ENCODE data around the gene ULK2.
A peak's percentile ranks its signal among the peaks of the same experiment; 100 is the strongest.
"Not testable (repeated sequence)": the region's sequence is repeated elsewhere in the genome, so short reads cannot be mapped to it uniquely, and the experiment has no call there.

Gene ULK2

GRCh38 chr17:19768046-19768782 lies 99.5 kb downstream of the ULK2 start:
- DNase-seq (ENCODE audit: low read depth) = no peak
- no peak for TF ChIP-seq CTCF (IDR thresholded peaks at IDR 0.05; ENCODE audit: low read depth, low read length)
- TF ChIP-seq POLR2A (IDR thresholded peaks at IDR 0.05; ENCODE audit: extremely low read depth, insufficient read length) = no peak
- TF ChIP-seq MAX (IDR thresholded peaks at IDR 0.05; ENCODE audit: low read depth, low read length) = no peak
- H3K4me3 ChIP-seq (ENCODE audit: low read depth, low read length) = no peak overlapping the region

GRCh38 chr17:19766421-19767270 lies 101.1 kb downstream of the ULK2 start:
- peak; percentile 76 for DNase-seq (ENCODE audit: low read depth)
- no peak overlapping the region for H3K4me3 ChIP-seq (ENCODE audit: low read depth, low read length)
- TF ChIP-seq MAX (IDR thresholded peaks at IDR 0.05; ENCODE audit: low read depth, low read length) (no peak), CTCF (IDR thresholded peaks at IDR 0.05; ENCODE audit: low read depth, low read length) (peak; percentile 99), POLR2A (IDR thresholded peaks at IDR 0.05; ENCODE audit: extremely low read depth, insufficient read length) (no peak), MYC (IDR thresholded peaks at IDR 0.05; ENCODE audit: low read depth, low read length) (no peak)

GRCh38 chr17:19766016-19766415 lies 101.7 kb downstream of the ULK2 start:
- DNase-seq (ENCODE audit: low read depth) = no peak
- no peak overlapping the region for H3K4me3 ChIP-seq (ENCODE audit: low read depth, low read length)
- TF ChIP-seq CTCF (IDR thresholded peaks at IDR 0.05; ENCODE audit: low read depth, low read length) (no peak), POLR2A (IDR thresholded peaks at IDR 0.05; ENCODE audit: extremely low read depth, insufficient read length) (no peak), MYC (IDR thresholded peaks at IDR 0.05; ENCODE audit: low read depth, low read length) (no peak), MAX (IDR thresholded peaks at IDR 0.05; ENCODE audit: low read depth, low read length) (no peak)

GRCh38 chr17:19763991-19764390 lies 103.7 kb downstream of the ULK2 start:
- DNase-seq (ENCODE audit: low read depth); H3K4me3 ChIP-seq (ENCODE audit: low read depth, low read length): not testable (repeated sequence)

GRCh38 chr17:19763416-19763815 lies 104.3 kb downstream of the ULK2 start:
- no peak overlapping the region for H3K4me3 ChIP-seq (ENCODE audit: low read depth, low read length)
- no peak for DNase-seq (ENCODE audit: low read depth)
- no peak for TF ChIP-seq CTCF (IDR thresholded peaks at IDR 0.05; ENCODE audit: low read depth, low read length)
- TF ChIP-seq POLR2A (IDR thresholded peaks at IDR 0.05; ENCODE audit: extremely low read depth, insufficient read length) = no peak
- TF ChIP-seq MAX (IDR thresholded peaks at IDR 0.05; ENCODE audit: low read depth, low read length) = no peak
- TF ChIP-seq MYC (IDR thresholded peaks at IDR 0.05; ENCODE audit: low read depth, low read length) = no peak

GRCh38 chr17:19762515-19762961 lies 105.2 kb downstream of the ULK2 start:
- peak; percentile 80 for DNase-seq (ENCODE audit: low read depth)
- TF ChIP-seq CTCF (IDR thresholded peaks at IDR 0.05; ENCODE audit: low read depth, low read length) = peak; percentile 86
- TF ChIP-seq MYC (IDR thresholded peaks at IDR 0.05; ENCODE audit: low read depth, low read length) = 0 out of 2 replicates have a peak, but pooled peaks have one; percentile 9
- no peak for TF ChIP-seq POLR2A (IDR thresholded peaks at IDR 0.05; ENCODE audit: extremely low read depth, insufficient read length)
- TF ChIP-seq MAX (IDR thresholded peaks at IDR 0.05; ENCODE audit: low read depth, low read length) = no peak
- no peak overlapping the region for H3K4me3 ChIP-seq (ENCODE audit: low read depth, low read length)

Measured in NB4 (cell line).